Measurements from ENCODE around the gene RAB3A. TPM values are rescaled to one million over a fixed set of nuclear protein-coding genes. Genes with fewer than 3 reads are reported as not detected.
A peak's percentile ranks its signal among the peaks of the same experiment; 100 is the strongest.

The RAB3A gene
- total and polyA plus RNA-seq, 9 of the 15 experiments (the other 6 are each of a cell fraction or from before 2014, with no cell fraction given), result 0.17 to 5.1 (median 0.90) TPM; not detected in 1

- TF ChIP-seq ZNF407 (IDR thresholded peaks at IDR 0.05; ENCODE audit: low read depth) (no peak), DEAF1 (CRISPR knock-in tag; IDR thresholded peaks at IDR 0.05) (no peak), ZNF253 (CRISPR knock-in tag; conservative IDR thresholded peaks at IDR 0.05) (no peak), ZNF134 (CRISPR knock-in tag; conservative IDR thresholded peaks at IDR 0.05) (no peak), HSF4 (CRISPR knock-in tag; IDR thresholded peaks at IDR 0.05; ENCODE audit: borderline replicate concordance) (no peak), USF2 (CRISPR knock-in tag; IDR thresholded peaks at IDR 0.05) (0 out of 2 replicates have a peak, but pooled peaks have one; percentile 8), GMEB1 (CRISPR knock-in tag; IDR thresholded peaks at IDR 0.05) (0 out of 2 replicates have a peak, but pooled peaks have one; percentile 22), MECOM (CRISPR knock-in tag; IDR thresholded peaks at IDR 0.05) (no peak), HCFC1 (IDR thresholded peaks at IDR 0.05; ENCODE audit: low read depth, low read length) (peak; percentile 32; the same call in 1 of the 2 replicates), SNIP1 (IDR thresholded peaks at IDR 0.05; ENCODE audit: low read depth) (no peak), KDM4B (IDR thresholded peaks at IDR 0.05; ENCODE audit: borderline replicate concordance in 2 of 2, low read depth in 1 of 2) (no peak), ADNP (tag; IDR thresholded peaks at IDR 0.05) (no peak), PHB2 (IDR thresholded peaks at IDR 0.05; ENCODE audit: low read depth) (no peak), PTTG1 (tag; IDR thresholded peaks at IDR 0.05; ENCODE audit: low read depth) (no peak), DNMT1 (IDR thresholded peaks at IDR 0.05) (no peak), ELF4 (CRISPR knock-in tag; IDR thresholded peaks at IDR 0.05) (no peak), ZNF133 (CRISPR knock-in tag; IDR thresholded peaks at IDR 0.05) (no peak)
These were observed 11.0 kb downstream of the RAB3A start, which contains the start of gene MPV17L2 (continued) for GRCh38 chr19:18192673-18193387.
